Suppressor macrophage treated with lipopolysaccharide for 1 hour (primary cell): ENCODE results near the gene VTI1A.

Experiments
- DNase-seq, 3 donors: peaks; one replicate each; pipeline ENCODE4 v3.0.0-alpha.2; 2020 to 2022

Gene VTI1A

GRCh38 chr10:112689327-112690072 is 242.5 kb downstream of the VTI1A start:
- peak; percentile 14 to 33 (median 23) for DNase-seq

DNA sequence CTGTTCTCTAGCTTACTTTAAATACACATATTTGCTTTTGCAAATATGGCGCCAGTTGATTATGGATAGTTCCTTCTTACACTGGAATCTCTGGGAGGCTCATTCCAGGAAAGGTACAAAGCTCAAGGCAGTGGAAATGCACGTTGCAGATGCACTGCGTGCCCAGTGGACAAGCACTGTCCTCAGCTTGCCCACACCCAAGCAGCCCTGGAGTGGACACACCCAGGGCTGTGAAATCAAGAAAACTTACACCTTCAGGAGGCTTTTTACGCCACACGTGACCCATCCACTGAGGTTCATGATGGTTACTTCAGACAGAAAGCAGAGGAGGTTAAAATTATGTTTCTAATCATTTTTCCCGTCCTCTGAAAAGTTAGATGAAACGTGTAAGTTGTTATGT is 248.5 kb downstream of the VTI1A start:
- no peak for DNase-seq

- no peak for DNase-seq
These were observed 249.6 kb downstream of the VTI1A start for GRCh38 chr10:112696592-112696991.

GRCh38 chr10:112698133-112698817 is 251.3 kb downstream of the VTI1A start:
- no peak for DNase-seq

DNA sequence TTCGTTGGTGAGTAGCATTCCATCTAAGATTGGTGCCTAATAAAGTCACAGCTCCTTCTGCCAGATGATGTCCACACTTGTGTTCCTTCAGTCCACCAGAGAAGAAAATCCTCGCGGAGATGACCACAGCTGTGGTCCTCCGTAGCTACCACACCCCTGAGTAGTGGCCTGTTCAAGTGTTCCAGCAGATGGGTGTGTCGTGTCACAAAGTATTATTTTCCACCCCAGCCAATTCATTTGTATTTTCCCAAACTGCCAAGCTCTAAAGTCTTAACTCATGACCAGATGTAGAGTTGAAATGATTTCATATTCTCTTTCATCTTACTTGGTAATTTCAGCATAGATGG is 251.8 kb downstream of the VTI1A start:
- no peak for DNase-seq

DNA sequence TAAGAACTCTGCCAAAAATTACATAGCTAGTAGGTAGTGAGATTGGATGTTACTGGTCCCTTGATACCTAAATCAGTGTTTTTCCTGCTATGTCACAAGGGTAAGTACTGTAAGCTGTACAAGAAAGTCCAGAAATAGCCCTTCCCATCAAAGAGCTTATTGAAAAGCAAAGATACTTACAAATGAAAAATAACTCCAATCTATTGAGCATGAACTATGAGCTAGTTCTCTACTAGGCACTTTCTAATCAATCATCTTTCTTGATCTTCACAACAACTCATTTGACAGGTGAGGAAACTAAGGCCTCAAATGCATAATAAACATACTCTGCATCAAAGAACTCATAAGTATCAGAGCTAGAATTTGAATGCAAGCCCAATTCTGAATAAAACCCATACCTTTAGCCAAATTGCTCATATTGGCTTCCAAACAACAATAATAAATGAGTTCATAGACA is 253.2 kb downstream of the VTI1A start:
- no peak for DNase-seq

DNA sequence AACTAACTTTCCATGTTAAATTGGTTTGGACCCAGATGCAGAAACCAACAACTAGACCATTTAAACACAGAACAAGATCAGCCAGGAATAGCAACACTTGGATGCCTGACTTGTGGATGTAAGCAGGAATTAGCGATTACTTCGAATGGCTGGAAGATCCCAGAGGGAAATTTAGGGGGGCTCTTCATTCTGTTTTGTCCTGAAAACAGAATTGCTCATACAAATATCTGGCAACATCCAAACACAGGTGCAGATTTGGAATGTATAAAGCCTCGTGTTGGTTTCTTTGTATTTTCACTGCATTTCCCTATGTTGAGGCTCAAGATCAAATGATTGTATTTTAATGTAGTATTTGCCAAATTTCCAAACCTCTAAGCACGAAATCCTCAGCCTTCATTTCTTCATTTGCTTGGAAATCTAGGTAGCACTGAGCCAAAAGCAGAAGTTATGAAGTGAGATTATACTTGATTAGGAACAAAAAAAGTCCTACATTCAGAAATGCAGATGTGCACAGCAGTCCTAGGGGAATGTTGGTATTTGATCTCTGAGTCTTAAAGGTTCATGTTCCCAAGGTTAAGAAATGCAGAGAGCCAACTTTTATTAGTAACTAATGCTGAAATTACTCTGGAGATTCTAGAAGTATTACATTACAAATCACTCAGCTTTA is 254.3 kb downstream of the VTI1A start:
- DNase-seq: peak in 1 of 3 donors; percentile 9

GRCh38 chr10:112701878-112702255 is 254.9 kb downstream of the VTI1A start:
- DNase-seq: peak; percentile 68 to 80 (median 76)

GRCh38 chr10:112706577-112706976 is 259.6 kb downstream of the VTI1A start:
- DNase-seq: no peak

DNA sequence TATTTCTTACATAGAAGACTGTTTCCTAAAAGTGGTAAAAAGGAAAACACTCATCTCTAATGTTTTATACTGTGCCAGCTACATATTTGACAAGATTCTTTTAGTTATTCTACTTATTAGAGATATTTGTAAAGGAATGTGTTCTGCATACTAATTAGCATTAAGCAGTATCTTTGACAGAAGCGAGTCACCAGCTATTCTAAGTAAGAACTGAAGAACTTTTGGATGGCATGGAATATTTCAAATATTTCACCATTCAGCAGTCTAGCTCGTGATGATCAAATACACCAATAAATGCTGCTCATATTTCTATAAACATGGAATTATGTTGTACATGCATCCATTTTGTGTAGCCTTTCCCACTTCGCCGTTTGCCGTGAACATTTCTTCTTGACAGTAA is 261.4 kb downstream of the VTI1A start:
- DNase-seq: no peak

- DNase-seq: no peak
These were observed 263.5 kb downstream of the VTI1A start for GRCh38 chr10:112710528-112710927.

DNA sequence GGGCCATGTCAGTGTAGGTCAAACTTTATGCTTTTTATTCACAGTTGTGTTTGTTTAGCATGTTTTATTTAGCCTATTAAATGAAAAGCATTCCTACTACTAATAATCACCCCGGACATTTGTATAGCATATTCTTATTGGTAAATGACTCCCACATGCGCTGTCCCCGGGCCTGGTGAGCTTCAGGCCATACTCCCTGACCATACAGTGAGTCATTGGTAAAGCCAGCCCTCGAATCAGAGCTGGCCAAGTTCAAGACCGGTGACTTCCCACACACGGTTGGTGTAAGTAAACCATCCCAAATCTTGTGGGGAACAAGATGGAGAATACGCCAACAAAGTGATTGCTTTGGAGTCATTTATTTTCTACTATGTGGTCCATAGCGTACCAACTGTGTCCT is 264.4 kb downstream of the VTI1A start:
- no peak for DNase-seq

DNA sequence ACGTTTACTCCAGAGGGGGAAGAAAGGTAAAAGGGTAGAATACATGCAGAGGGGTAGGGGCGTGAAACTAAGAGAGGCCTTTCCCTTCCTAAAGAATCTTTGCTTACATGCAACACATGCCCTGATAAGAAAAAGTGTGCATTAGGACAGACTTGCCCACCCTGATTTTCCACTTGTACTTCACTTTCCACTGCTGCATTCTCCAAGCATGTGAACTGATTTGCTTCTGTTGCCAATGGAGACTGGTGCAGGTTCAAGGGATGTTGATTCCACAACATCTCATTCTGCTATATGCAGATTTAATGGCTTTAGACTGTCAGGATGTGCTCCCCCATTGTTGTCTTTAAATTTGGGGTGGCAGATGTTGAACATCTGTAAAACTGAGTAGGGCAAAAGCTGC is 265.5 kb downstream of the VTI1A start:
- DNase-seq: no peak

GRCh38 chr10:112713411-112713810 is 266.4 kb downstream of the VTI1A start:
- no peak for DNase-seq

GRCh38 chr10:112715581-112715980 is 268.6 kb downstream of the VTI1A start:
- DNase-seq: no peak

- DNase-seq: no peak
These were observed 269.1 kb downstream of the VTI1A start for GRCh38 chr10:112716076-112716475.

- DNase-seq: no peak
These were observed 270.0 kb downstream of the VTI1A start for GRCh38 chr10:112716924-112717413.

DNA sequence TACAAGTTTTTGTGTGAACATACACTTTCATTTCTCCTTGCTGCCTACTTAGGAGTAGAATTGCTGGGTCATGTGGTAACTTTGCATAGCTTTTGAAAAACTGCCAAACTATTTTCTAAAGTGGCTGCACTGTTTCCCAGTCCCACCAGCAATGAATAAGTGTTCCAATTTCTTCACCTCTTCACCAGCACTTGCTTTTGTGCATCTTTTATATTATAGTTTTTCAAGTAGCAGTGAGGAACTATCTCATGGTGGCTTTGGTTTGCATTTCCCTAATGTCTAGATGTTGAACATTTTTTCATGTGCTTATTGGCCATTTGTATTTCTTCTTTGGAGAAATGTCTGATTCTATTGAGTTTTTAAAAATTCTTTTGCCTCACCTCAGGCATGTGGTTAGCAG is 273.2 kb downstream of the VTI1A start:
- no peak for DNase-seq

- DNase-seq: peak; percentile 62 to 76 (median 65)
These were observed 274.2 kb downstream of the VTI1A start for GRCh38 chr10:112721080-112721698.

DNA sequence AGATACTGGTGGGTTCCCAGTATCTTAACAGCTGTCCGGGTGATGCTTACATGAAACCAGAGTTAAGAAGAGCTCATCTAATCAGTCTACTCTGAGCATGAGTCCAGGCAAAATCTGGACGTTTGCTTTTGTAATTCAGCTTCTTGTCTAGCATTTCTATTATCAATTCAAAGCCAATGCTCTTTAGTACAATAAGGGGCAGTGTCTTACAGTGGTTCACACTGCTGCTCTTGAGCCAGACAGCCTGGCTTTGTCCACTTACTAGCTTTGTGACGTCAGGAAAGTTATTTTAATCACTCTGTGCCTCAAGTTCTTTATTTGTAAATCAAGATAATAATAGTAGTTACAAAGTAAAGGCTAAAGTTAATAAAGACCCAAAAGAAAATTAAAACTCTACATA is 275.7 kb downstream of the VTI1A start:
- DNase-seq: no peak

DNA sequence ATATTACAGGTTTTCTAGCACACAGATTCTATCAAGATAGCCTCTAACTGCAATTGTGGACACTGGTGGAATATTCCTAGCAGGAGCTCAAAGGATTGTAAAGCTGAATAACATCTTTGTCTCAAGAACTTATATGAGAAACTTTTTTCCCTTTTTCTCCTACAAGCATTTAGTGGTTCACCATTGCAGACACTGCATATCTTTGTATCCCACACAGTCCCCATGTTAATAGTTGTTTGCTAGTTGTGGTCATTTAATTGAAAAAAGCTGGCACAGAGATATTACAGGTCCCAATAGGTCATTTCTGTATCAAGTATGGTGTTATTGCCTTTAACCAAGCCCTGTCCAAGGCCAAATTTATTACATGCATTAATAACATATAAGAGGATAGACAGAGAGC is 276.9 kb downstream of the VTI1A start:
- no peak for DNase-seq

GRCh38 chr10:112724404-112724991 is 277.5 kb downstream of the VTI1A start:
- no peak for DNase-seq
